DMS79 (cell line): ENCODE data around the gene SKAP1.

Experiments
- DNase-seq: peaks from one replicate; lab custom pipeline; 2025; lab: John Stamatoyannopoulos, UW

The SKAP1 gene

DNA sequence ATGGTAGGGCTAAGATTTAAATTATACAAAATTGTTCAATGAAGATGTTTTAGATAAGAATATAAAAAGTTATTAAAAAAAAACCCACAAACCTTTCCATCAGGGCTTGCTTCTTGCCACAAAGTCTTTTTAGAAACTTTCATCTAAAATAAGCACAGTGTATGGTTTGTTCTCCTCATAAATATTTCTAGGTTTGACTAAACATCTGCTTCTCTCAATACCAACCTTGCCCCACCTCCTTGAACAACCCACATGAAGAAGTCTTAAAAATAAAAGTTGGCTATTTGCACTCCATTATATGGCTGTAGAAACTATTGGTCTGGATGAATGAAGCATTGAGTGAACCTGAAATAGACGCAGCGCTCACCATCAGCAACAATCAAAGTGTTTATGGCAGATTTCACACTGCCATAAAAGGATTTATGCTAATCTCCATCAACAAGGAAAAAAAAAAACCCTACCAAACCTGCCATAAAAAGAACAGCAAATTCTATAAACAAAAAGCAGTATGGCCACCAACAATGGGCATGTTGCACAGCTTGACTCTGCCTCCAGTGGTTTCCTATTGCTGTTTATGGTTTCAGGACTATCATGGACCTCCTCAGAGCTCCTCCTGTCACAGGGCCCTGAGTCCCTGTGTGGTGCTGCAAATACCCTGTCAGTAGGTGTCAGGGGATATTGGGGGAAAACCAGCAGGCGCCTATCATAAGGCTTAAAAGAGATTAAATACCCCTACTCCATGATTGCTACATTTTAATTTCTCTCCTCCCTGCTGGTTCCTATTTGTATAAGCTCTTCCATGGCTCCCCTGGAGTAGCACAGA is 284.8 kb downstream of the SKAP1 start:
- no peak for DNase-seq

DNA sequence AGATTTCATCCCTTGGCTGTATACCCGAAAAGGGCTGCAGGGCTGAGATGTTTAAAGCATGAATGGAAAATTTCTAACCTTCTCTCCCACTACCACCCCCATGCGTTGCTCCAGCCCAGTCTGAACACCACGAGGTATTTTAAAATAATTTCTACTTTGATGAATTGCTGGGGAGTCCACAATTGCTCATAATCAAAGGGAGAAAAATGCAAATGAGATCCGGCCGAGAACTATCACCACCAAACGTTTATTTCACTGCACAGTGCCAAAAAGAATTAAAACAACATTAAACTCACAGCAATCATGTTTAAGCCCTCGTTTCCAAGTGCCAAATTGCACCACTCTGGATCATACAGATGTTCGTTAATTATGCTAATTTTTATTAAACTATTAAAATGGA is 285.8 kb downstream of the SKAP1 start:
- DNase-seq, result no peak

GRCh38 chr17:48143629-48144028 is 286.4 kb downstream of the SKAP1 start:
- DNase-seq, result no peak

DNA sequence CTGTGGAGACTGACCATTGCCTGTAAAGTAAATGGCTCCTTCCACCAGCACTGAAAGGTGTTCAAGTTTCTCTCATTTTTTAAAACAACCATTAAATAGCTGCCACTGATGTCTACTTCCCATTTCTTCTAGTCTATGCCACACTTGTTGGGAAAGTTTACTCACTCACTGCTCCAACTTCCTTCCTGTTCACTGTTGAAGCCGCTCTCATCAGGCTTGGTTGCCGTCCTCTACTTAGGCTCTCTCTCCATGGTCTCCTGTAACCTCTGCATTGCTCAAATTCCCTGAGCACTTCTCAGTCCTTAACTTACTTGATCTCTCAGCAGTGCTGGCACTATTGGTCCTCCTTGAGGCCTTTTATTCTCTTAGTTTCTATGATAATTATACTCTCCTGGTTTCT is 290.1 kb downstream of the SKAP1 start:
- DNase-seq, result no peak

DNA sequence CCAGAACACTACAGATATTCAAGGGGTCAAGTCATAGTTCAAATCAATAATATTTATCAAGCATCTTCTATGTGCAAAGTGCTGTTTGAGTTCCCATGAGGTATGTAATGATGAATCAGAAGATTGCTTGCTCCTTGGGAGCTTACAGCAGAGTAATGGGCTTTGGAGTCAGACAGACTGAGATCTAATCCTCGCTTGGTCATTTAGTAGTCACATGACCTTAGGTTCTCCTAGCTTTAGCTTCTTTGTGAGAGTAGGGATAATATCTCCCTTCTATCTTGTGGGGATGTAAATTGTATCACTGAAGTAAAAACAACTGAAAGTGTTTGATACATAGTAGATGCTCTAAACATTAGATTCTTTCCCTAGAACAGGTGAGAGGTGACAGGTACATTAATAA is 292.4 kb downstream of the SKAP1 start:
- no peak for DNase-seq

GRCh38 chr17:48134912-48135480 is 295.0 kb downstream of the SKAP1 start:
- DNase-seq, result no peak

GRCh38 chr17:48132385-48132784 is 297.6 kb downstream of the SKAP1 start:
- DNase-seq, result no peak

GRCh38 chr17:48131216-48131824 is 298.7 kb downstream of the SKAP1 start:
- DNase-seq, result peak; percentile 55

DNA sequence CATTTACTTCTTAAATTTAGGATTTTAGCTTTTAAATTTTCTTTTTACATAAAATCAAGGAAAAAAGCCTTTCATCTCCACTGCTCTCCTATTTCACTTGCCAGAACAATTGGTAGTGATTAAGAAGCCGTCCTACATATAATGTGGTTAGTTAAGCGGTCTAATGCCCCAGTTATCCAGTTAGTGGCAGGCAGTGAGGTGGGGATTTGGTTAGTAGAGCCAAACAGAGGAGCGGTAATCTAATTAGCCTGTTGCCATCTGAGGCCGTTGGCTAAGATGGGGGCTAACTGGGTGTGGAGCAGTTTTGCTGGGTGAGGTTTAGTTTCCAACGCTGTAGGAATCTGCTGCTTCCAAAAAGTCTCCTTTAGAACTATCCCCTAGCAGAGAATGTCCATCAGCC is 300.0 kb downstream of the SKAP1 start:
- DNase-seq, result no peak

- no peak for DNase-seq
Observed at GRCh38 chr17:48128400-48128799, 301.6 kb downstream of the SKAP1 start.

- DNase-seq, result peak; percentile 67
Observed at GRCh38 chr17:48127371-48128051, 302.5 kb downstream of the SKAP1 start.

GRCh38 chr17:48126532-48126850 is 303.5 kb downstream of the SKAP1 start:
- no peak for DNase-seq

DNA sequence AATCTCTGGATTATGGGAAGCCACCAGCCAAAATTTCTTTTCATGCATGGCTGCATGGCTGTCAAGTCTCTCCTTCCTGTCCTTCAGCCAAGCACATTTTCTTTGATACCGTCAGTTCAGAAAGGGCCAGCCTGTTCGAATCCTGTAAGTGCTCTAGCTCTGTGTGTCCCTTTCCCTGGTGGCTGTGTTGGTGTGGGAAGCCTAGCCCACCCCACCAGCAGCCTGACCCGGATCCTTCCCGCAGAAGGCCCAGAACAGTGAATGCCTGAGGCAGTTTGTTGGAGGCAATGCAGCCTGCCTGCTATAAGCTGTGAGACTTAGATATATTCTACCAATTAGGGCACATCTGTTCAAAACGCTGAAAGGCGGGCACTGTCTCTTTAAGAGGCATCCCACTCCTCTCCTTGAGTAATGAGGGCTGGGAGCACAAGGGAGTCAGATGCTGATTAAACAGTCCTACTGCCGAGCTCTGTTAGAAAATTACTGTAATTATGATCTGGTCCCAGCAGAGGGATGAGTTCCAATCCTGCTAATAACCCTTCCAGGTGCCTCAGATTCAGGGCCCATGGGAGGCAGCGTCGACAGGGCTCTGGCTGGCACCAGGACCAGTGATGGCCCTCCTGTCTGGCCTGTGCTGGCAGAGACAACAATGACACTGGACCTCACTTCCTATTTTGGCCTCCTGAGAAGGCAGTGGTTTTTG is 304.0 kb downstream of the SKAP1 start:
- DNase-seq, result no peak

DNA sequence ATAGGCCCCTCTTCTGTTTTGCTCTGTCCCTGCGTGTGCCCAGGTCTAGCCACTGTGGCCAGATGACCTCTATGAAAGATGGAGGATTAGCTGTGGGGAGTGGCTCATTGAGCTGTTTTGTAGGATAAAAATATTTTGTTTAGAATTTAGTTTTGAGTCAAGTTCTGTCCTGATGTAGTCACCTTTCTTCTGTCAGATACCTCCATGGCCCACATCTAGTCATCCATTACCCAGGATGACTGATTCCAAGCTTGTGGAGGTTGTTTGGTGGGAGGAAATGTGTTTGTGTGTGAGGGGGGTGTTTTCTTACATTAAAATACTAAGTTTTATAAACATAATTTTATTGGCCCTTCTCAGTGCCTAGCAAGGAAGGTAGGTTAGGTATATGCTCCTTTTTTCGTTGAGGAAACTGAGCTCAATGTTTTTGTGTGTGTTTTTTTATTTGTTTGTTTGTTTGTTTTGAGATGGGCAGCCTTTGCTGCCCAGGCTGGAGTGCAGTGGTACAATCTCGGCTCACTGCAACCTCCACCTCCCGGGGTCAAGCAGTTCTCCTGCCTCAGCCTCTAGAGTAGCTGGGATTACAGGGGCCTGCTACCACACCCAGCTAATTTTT is 306.1 kb downstream of the SKAP1 start:
- no peak for DNase-seq

- DNase-seq, result no peak
Observed at GRCh38 chr17:48123111-48123510, 306.9 kb downstream of the SKAP1 start.

GRCh38 chr17:48122665-48123045 is 307.4 kb downstream of the SKAP1 start:
- DNase-seq, result no peak

DNA sequence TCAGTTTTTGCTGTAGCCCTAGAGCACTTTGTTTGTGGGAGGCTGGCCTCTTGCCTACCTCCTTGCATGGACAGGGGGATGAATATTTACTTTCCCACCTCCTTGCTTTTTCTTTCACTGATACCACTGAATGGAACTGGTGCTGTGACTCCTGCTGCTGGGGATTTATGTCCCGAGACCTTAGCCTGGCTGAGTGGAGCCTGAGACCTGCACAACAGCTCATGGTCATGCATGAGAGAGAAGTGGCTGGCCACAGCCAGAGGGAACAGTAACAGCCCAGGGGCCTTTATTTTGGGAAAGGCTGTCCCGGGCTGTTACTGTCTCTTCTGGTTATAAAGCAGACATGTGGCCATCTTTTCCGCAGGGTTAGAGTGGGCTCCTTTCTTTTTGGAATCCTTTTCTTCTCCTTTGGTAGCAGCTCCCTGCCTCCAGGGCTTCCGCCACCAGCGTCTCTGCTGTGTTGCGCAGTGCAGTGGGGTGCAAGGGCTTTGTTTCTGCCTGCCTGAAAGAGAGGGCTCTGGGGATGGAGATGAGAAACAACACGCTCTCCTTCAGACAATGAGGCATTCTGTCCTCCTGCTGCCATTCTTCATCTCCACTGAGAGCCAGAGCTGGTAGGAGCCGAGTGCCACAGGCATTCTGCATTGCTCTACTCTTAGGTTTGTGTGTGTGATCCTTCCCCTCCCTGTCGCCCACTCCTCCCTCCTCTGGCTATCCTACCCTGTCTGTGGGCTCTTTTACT is 307.9 kb downstream of the SKAP1 start:
- DNase-seq, result peak; percentile 79

GRCh38 chr17:48113201-48113676 is 316.8 kb downstream of the SKAP1 start:
- no peak for DNase-seq

GRCh38 chr17:48111937-48112241 is 318.1 kb downstream of the SKAP1 start:
- no peak for DNase-seq

DNA sequence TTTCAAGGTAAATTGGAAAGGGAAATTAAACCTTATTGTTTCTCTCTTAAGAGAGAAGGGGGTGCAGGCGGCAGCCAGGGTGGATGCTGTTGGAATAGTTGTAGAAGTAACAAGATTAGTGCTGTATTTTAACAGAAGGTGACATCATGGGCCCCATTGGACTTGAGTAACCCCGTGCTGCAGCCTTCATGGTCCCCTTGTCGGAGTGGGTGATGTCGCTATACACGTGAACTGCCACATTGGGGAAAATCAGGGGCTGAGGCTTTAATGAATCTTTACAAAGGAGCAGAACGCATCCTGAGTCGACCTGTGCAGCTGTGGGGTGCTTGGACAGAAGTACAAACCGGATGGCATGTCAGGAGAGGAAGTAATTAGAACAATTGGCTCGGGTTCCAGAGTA is 319.3 kb downstream of the SKAP1 start:
- no peak for DNase-seq
